HepG2 (cell line): Measurements from ENCODE around the gene DUS1L. TPM values are rescaled to one million over a fixed set of nuclear protein-coding genes. Genes with fewer than 3 reads are reported as not detected.

Experiments used
- ATAC-seq: fragments of 200-7000 bp; cut with Tn5 transposase; 3 replicates; pipeline ENCODE4 v1.9.1; 2020; ENCODE audit warnings: mild to moderate bottlenecking, moderate library complexity
- BruUV-seq: library from RNA; stranded (reverse); fragments of 400-500 nt; replicated peaks from 2 replicates; lab custom pipeline; 2021; lab: Mats Ljungman, UMichigan
- CTCF ChIA-PET: fragments of 300-600 bp; formaldehyde crosslinking; extraction: SDS; loops from one replicate; lab custom pipeline; 2021; ENCODE audit warnings: low total read pairs, inconsistent platforms, low intra/inter-chr PET ratio; lab: Yijun Ruan, JAX
- POLR2A ChIA-PET: fragments of 350-600 bp; sonication (Branson Sonifier 250); formaldehyde crosslinking; loops from one replicate; lab custom pipeline; 2020; ENCODE audit warnings: antibody characterized with exemption, inconsistent platforms; lab: Yijun Ruan, JAX
- DNase-seq: peaks from one replicate; pipeline ENCODE4 v3.0.0-alpha.2; 2015; ENCODE audit warnings: low spot score
- FAIRE-seq: peaks from 3 replicates; lab custom pipeline; 2011; peaks lifted over from hg19 to GRCh38; lab: Jason Lieb, UNC
- H2AFZ ChIP-seq: one replicate; pipeline ENCODE4 v1.6.1; 2011; ENCODE audit warnings: low read length, inconsistent platforms
- H3K27ac ChIP-seq: fragments of 300-600 bp; 3 replicates; pipeline ENCODE4 v1.8.0; 2011; ENCODE audit warnings: mixed run types, mild to moderate bottlenecking, mixed read lengths, low read length, inconsistent platforms; ENCODE audit not compliant: insufficient read depth; ENCODE audit errors: extremely low read length
- H3K27me3 ChIP-seq, 2 experiments: fragments of 200-600 bp in 1 of 2; 2 replicates in 1 of 2; 3 replicates in 1 of 2; pipeline versions ENCODE4 v1.6.0 to v1.8.0; 2011; ENCODE audit warnings: low read length in 2 of 2, mild to moderate bottlenecking in 2 of 2, moderate library complexity in 2 of 2, inconsistent platforms in 1 of 2; ENCODE audit not compliant: insufficient read depth in 2 of 2, control insufficient read depth in 1 of 2
- H3K36me3 ChIP-seq, 2 experiments: fragments of 200-600 bp in 1 of 2; replicated peaks in 1 of 2; 2 replicates in 1 of 2; 3 replicates in 1 of 2; pipeline versions ENCODE4 v1.5.1 to v1.8.0; 2011; ENCODE audit warnings: low read length in 2 of 2, inconsistent platforms in 1 of 2; ENCODE audit not compliant: insufficient read depth in 2 of 2, control insufficient read depth in 1 of 2
- H3K4me1 ChIP-seq: 2 replicates; pipeline ENCODE4 v1.5.1; 2012; ENCODE audit warnings: low read length, inconsistent platforms; ENCODE audit not compliant: insufficient read depth
- H3K4me2 ChIP-seq: 2 replicates; pipeline ENCODE4 v1.6.0; 2011; ENCODE audit warnings: low read depth, low read length, inconsistent platforms
- H3K4me3 ChIP-seq, 3 experiments: fragments of 200-600 bp in 1 of 3; sonication (generic), shearing (Covaris generic) in 1 of 3; replicated peaks in 1 of 3; 2 replicates each; pipeline ENCODE4 v1.5.1; 2011 to 2016; ENCODE audit warnings: low read length in 3 of 3, inconsistent platforms in 2 of 3, low read depth in 2 of 3, mild to moderate bottlenecking in 2 of 3, control low read depth in 1 of 3, mixed read lengths in 1 of 3; ENCODE audit not compliant: insufficient read depth in 1 of 3
- H3K79me2 ChIP-seq: one replicate; pipeline ENCODE4 v1.6.1; 2011; ENCODE audit warnings: low read length, inconsistent platforms; ENCODE audit not compliant: insufficient read depth
- H3K9ac ChIP-seq: 2 replicates; pipeline ENCODE4 v1.6.0; 2011; ENCODE audit warnings: mild to moderate bottlenecking, low read depth, low read length, inconsistent platforms; ENCODE audit not compliant: insufficient read depth
- H3K9me3 ChIP-seq: 2 replicates; pipeline ENCODE4 v1.5.1; 2012; ENCODE audit warnings: mild to moderate bottlenecking, low read length
- H4K20me1 ChIP-seq: 2 replicates; pipeline ENCODE4 v1.6.0; 2011; ENCODE audit warnings: inconsistent platforms, mild to moderate bottlenecking, low read length, moderate library complexity; ENCODE audit not compliant: insufficient read depth
- FOXK2 ChIP-seq: fragments of 450-650 bp; IDR thresholded peaks from 2 replicates; pipeline ENCODE4 v1.6.1; 2016
- IRX3 ChIP-seq: sonication (generic); formaldehyde crosslinking; IDR thresholded peaks from 2 replicates; pipeline ENCODE4 v1.8.1; 2023; ENCODE audit warnings: mild to moderate bottlenecking, low read depth, missing genetic modification reagents, borderline replicate concordance
- JUND ChIP-seq: sonication (generic); formaldehyde crosslinking; IDR thresholded peaks from 2 replicates; pipeline ENCODE4 v1.8.0; 2022; ENCODE audit warnings: mild to moderate bottlenecking, missing genetic modification reagents
- KDM2A ChIP-seq: sonication (generic); formaldehyde crosslinking; IDR thresholded peaks from 2 replicates; pipeline ENCODE4 v1.4.0; 2020; ENCODE audit warnings: low read depth, missing genetic modification reagents, borderline replicate concordance
- MIER2 ChIP-seq: IDR thresholded peaks from 2 replicates; pipeline ENCODE4 v1.6.1; 2016; ENCODE audit warnings: missing biosample characterization, missing genetic modification reagents
- MXD1 ChIP-seq: sonication (generic); formaldehyde crosslinking; IDR thresholded peaks from 2 replicates; pipeline ENCODE4 v1.4.0; 2020; ENCODE audit warnings: mild to moderate bottlenecking, missing genetic modification reagents
- PAX8 ChIP-seq: sonication (generic); formaldehyde crosslinking; IDR thresholded peaks from 2 replicates; pipeline ENCODE4 v1.8.0; 2022; ENCODE audit warnings: mild to moderate bottlenecking, missing genetic modification reagents, borderline replicate concordance
- RBM22 ChIP-seq: fragments of 200-400 bp; formaldehyde crosslinking; optimal IDR thresholded peaks from 2 replicates; pipeline ENCODE3; 2017; ENCODE audit warnings: mild to moderate bottlenecking, low read length, moderate library complexity
- REL ChIP-seq: sonication (generic); formaldehyde crosslinking; conservative IDR thresholded peaks from 2 replicates; pipeline ENCODE4 v1.8.0; 2022; ENCODE audit warnings: mild to moderate bottlenecking, missing genetic modification reagents, moderate library complexity
- SMAD1 ChIP-seq: sonication (generic); formaldehyde crosslinking; IDR thresholded peaks from 2 replicates; pipeline ENCODE4 v1.4.0; 2020; ENCODE audit warnings: missing genetic modification reagents, low read depth, mild to moderate bottlenecking, borderline replicate concordance
- TFDP1 ChIP-seq: IDR thresholded peaks from 2 replicates; pipeline ENCODE4 v1.6.1; 2016; ENCODE audit warnings: missing compliant biosample characterization, missing genetic modification reagents, borderline replicate concordance
- ZBTB43 ChIP-seq: sonication (generic); formaldehyde crosslinking; conservative IDR thresholded peaks from 2 replicates; pipeline ENCODE4 v1.4.0; 2020; ENCODE audit warnings: missing genetic modification reagents
- ZC3H13 ChIP-seq: sonication (generic); formaldehyde crosslinking; IDR thresholded peaks from 2 replicates; pipeline ENCODE4 v1.8.1; 2023; ENCODE audit warnings: mild to moderate bottlenecking, missing genetic modification reagents, moderate library complexity
- ZFP1 ChIP-seq: IDR thresholded peaks from 2 replicates; pipeline ENCODE4 v1.6.1; 2016
- ZMAT3 ChIP-seq: sonication (generic); formaldehyde crosslinking; conservative IDR thresholded peaks from 2 replicates; pipeline ENCODE4 v1.7.0; 2021; ENCODE audit warnings: missing genetic modification reagents
- ZMYM2 ChIP-seq: sonication (generic); formaldehyde crosslinking; IDR thresholded peaks from 2 replicates; pipeline ENCODE4 v1.8.0; 2022; ENCODE audit warnings: mild to moderate bottlenecking, missing genetic modification reagents
- ZNF12 ChIP-seq: sonication (generic); formaldehyde crosslinking; IDR thresholded peaks from 2 replicates; pipeline ENCODE4 v1.5.0; 2020; ENCODE audit warnings: missing genetic modification reagents
- ZNF138 ChIP-seq: sonication (generic); formaldehyde crosslinking; IDR thresholded peaks from 2 replicates; pipeline ENCODE4 v1.5.0; 2020; ENCODE audit warnings: mild to moderate bottlenecking, low read depth, missing genetic modification reagents
- ZNF44 ChIP-seq: sonication (generic); formaldehyde crosslinking; IDR thresholded peaks from 2 replicates; pipeline ENCODE4 v1.5.1; 2020; ENCODE audit warnings: mild to moderate bottlenecking, missing genetic modification reagents
- ZNF451 ChIP-seq: sonication (generic); formaldehyde crosslinking; IDR thresholded peaks from 2 replicates; pipeline ENCODE4 v1.5.0; 2020; ENCODE audit warnings: mild to moderate bottlenecking, missing genetic modification reagents
- ZNF563 ChIP-seq: sonication (generic); formaldehyde crosslinking; IDR thresholded peaks from 2 replicates; pipeline ENCODE4 v1.8.0; 2022; ENCODE audit warnings: mild to moderate bottlenecking, moderate library complexity, missing genetic modification reagents
- ZNF780A ChIP-seq: sonication (generic); formaldehyde crosslinking; IDR thresholded peaks from 2 replicates; pipeline ENCODE4 v1.8.0; 2022; ENCODE audit warnings: mild to moderate bottlenecking, missing genetic modification reagents, moderate library complexity
- WGBS: methylation state at CpG from one replicate; pipeline ENCODE4 v1.1.6; 2017; ENCODE audit warnings: low lambda C conversion rate; 5-methylcytosine and 5-hydroxymethylcytosine counted together
- in situ Hi-C: cut with HindIII; loops from 2 replicates; pipeline ENCODE4 v1.10.0; 2017; ENCODE audit warnings: low pct_unique_long_range_greater_than_20kb; ENCODE audit not compliant: extremely low pct_ligation_motif_present
- intact Hi-C: fragments of 100-400 bp; cut with micrococcal nuclease; formaldehyde crosslinking; loops from one replicate; pipeline ENCODE4 v1.10.0; 2022; ENCODE audit not compliant: unreplicated experiment
- polyA plus RNA-seq, 8 experiments: library from polyadenylated mRNA; depleted of rRNA in 3 of 8; stranded (reverse) in 7 of 8; unstranded in 1 of 8; fragments of >200 nt; fragmentation: Illumina TruSeq in 4 of 8; extraction: Trizol in 4 of 8; gene quantifications; 2 replicates each; pipeline versions ENCODE4 v1.2.1 to v1.2.3, GENCODE V29; 2011 to 2016; ENCODE audit warnings: low read depth in 4 of 8, missing spikeins in 1 of 8, mixed read lengths in 1 of 8; ENCODE audit not compliant: insufficient read depth in 1 of 8
- total RNA-seq, 5 experiments: library from RNA; depleted of rRNA; stranded (reverse); fragments of >200 nt; fragmentation: Illumina TruSeq; extraction: Trizol; gene quantifications; 2 replicates each; pipeline ENCODE4 v1.2.3, GENCODE V29; 2016; ENCODE audit warnings: low read depth in 1 of 5

DUS1L gene
- total and polyA plus RNA-seq, 2 of the 13 experiments (the other 11 are each of a cell fraction or from before 2014, with no cell fraction given), result 81.0 to 109 TPM

GRCh38 chr17:82103553-82104451 lies 38.2 kb upstream of the DUS1L start:
- Histone ChIP-seq H3K4me1 (peaks cover 88% of the 10 kb centered on the region), H3K79me2 (peaks cover 21% of the 10 kb centered on the region), H3K36me3 (no peaks in the 10 kb centered on the region), H2AFZ (no peak overlapping the region), H3K4me3 (peak overlapping the region; percentile 4 to 63 (median 25)), H3K9ac (peak overlapping the region; percentile 65), H3K9me3 (no peaks in the 10 kb centered on the region), H3K27ac (peak overlapping the region; percentile 81), H3K4me2 (peak overlapping the region; percentile 65), H3K27me3 (no peaks in the 10 kb centered on the region), H4K20me1 (no peaks in the 10 kb centered on the region)
- peak; percentile 29 for ATAC-seq
- in situ Hi-C loops (no loop called here), intact Hi-C loops (loop anchor here (2.0 to 10.0 kb wide), 2 partner anchors 67 to 131 kb away; partner anchors contain the start of gene DCXR)
- peak; percentile 93 for FAIRE-seq
- POLR2A ChIA-PET, result interaction anchor here (0.7 to 5.9 kb wide), 16 partner anchors 13 to 420 kb away, joined by 3 to 61 read pairs (median 3); partner anchors contain the start of genes ARL16, CENPX, DCXR and DUS1L
- WGBS, result 0% methylated on average over 21 of the region's 24 CpGs
- no TSS peak for BruUV-seq
- peak; percentile 90 for DNase-seq
- CTCF ChIA-PET, result no interaction called here
- TF ChIP-seq ZMAT3 (CRISPR knock-in tag) (peak; percentile 89), ZNF780A (no peak), IRX3 (CRISPR knock-in tag) (peak; percentile 93; the same call in 1 of the 2 replicates), PAX8 (CRISPR knock-in tag) (no peak), FOXK2 (peak; percentile 18; the same call in 1 of the 2 replicates), ZC3H13 (CRISPR knock-in tag) (0 out of 2 replicates have a peak, but pooled peaks have one; percentile 61), MXD1 (CRISPR knock-in tag) (peak; percentile 58), JUND (peak; percentile 72), ZNF563 (CRISPR knock-in tag) (peak; percentile 67; the same call in 1 of the 2 replicates), ZMYM2 (CRISPR knock-in tag) (0 out of 2 replicates have a peak, but pooled peaks have one; percentile 50), ZNF451 (CRISPR knock-in tag) (0 out of 2 replicates have a peak, but pooled peaks have one; percentile 80), ZNF138 (CRISPR knock-in tag) (no peak), ZBTB43 (CRISPR knock-in tag) (peak; percentile 93), SMAD1 (CRISPR knock-in tag) (0 out of 2 replicates have a peak, but pooled peaks have one; percentile 47), KDM2A (CRISPR knock-in tag) (peak; percentile 88; the same call in 1 of the 2 replicates), ZFP1 (CRISPR knock-in tag) (0 out of 2 replicates have a peak, but pooled peaks have one; percentile 62), REL (CRISPR knock-in tag) (no peak), RBM22 (no peak), TFDP1 (CRISPR knock-in tag) (peak; percentile 92), ZNF12 (CRISPR knock-in tag) (peak; percentile 72; the same call in 1 of the 2 replicates), ZNF44 (CRISPR knock-in tag) (peak; percentile 89; the same call in 1 of the 2 replicates), MIER2 (0 out of 2 replicates have a peak, but pooled peaks have one; percentile 12)
